HG03066 (cell line): ENCODE data around the gene LNX2.

Experiments
- ATAC-seq: cut with Tn5 transposase; IDR thresholded peaks from one replicate; pipeline ENCODE4 v1.9.1; 2021; ENCODE audit warnings: low read depth; ENCODE audit not compliant: unreplicated experiment

Gene LNX2

DNA sequence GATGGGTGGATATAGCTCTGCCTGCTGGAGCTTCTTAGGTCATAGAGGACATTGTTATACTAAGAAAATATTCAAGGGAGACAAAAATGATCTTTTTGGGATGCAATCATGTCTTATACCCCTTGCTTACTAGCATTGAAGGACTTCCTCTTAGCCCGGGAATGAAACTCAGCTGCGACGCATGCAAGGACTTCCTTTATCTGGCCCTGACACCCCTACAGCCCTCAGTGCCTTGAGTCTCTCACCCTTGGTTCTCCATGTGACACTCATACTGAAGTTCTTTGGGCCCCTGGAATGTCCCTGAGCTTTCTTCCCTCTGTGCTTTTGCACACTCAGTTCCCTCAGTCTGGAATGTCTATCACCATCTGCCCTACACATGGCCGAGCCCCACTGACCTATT is 97.5 kb downstream of the LNX2 start:
- no peak for ATAC-seq

DNA sequence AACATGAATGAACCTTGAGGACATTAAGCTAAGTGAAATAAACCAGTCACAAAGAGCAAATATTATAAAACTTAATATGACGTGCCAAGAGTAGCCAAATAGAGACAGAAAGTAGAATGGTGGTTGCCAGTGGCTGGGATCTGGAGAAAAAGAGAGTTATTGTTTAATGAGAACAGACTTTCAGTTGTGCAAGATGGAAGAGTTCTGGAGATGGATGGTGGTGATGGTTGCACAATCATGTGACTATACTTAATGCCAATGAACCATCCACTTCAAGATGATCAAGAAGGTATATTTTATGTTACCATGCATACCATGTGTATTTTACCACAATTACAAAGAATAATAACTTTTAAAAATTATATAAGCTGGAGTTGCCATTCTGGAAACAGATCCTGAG is 104.2 kb downstream of the LNX2 start:
- ATAC-seq = no peak

DNA sequence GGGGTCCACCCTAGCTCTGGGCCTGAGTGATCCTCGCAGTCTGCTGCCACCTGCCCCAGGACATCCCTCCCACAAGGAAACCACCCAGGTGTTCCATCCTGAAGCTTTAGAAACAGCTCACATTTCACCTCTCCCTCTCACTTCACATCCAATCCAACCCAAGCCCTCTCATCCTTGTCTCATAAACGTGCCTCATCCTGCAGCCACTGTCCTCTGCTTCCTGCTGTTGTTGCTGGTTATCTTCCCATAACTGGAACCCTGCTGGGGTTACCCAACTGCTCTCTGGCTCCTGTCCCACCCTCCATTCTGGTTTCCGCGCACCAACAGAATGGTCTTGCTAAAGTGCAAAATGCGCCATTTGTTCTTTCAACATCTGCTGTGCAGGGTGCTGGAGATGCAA is 110.2 kb downstream of the LNX2 start:
- no peak for ATAC-seq

DNA sequence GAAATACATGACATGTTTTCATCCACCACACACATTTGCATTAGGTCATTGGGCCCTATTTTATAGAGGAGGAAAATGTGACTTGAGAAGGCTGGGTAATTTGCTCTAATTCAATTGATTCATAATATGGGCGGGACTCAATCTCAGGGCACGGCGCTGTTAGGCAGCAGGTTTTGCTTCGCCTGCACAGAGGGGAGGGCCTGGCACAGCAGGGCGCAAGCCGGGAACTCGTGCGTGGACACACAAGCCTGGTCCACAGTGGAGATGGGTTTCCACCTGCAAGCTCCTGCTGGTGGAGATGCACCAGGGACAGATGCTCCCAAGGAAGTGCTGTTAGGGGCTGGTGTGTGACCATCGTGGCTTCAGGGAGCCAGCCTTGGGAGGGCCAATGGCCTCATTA is 111.5 kb downstream of the LNX2 start:
- ATAC-seq = no peak

DNA sequence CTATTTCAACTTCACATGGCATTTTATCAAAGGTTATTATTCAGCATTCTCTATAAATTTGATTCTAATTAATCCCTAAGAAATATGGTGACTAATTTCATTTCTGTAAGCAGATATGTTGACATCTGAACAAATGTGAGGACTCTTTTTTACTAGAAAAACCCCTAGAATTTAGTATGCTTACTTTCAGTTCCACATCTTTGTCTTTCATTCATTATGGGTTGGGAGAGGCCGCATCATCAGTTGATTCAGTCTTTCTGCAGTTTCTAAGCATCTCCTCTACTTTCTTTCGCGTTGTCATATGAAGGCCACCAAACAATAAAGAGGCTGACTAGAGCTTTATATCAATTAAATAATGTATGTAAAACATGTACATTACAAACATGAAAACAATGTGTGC is 114.5 kb downstream of the LNX2 start:
- no peak for ATAC-seq

DNA sequence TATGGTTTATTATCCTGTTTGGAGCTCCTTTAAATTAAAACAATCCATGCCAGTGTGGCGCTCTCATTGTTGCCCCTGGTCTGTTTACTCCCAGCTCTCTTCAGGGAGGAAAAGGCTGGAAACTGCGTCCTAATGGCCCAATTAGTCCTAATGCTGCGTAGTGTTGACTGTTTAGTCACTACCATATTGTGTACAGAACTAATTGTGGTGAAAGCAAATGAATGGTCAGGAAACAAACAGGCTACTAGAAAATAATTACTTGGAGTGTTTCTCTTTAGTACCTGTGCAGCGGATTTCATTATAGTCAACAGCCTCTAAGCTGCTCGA is 115.5 kb downstream of the LNX2 start:
- no peak for ATAC-seq

DNA sequence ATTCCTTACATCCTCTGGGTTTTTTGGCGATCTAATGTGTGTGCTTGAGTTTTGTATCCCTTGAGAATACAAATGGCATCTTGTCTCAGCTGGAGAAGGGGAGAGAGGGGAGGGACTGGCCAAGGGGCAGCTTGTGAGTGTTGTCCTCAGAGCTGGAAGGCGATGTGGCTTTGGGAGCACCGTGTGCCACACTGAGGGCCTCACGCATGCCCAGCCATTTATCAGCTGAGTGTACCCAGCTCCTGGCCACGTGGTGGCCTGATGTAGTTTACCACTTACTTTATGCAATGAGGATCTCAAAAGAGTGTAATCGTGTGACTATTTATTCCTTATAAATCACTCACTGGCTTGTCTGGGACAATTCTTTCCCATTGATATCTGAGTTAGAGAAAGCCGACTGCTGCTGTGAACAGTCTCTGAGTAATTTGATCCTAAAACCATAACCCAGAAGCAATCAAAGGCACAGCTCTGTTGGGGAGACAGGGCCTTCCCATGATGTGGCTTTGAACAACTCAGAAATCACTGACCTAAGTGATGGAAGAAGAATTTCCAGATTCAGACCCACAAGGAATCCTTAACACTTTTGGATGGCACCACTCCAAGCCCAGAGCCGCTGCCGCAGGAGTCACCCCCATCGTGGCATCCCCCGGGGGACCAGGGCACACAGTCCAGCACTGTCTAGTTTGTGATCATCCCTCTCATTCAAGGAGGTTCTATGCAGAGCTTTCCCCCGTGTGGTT is 116.0 kb downstream of the LNX2 start:
- no peak for ATAC-seq

DNA sequence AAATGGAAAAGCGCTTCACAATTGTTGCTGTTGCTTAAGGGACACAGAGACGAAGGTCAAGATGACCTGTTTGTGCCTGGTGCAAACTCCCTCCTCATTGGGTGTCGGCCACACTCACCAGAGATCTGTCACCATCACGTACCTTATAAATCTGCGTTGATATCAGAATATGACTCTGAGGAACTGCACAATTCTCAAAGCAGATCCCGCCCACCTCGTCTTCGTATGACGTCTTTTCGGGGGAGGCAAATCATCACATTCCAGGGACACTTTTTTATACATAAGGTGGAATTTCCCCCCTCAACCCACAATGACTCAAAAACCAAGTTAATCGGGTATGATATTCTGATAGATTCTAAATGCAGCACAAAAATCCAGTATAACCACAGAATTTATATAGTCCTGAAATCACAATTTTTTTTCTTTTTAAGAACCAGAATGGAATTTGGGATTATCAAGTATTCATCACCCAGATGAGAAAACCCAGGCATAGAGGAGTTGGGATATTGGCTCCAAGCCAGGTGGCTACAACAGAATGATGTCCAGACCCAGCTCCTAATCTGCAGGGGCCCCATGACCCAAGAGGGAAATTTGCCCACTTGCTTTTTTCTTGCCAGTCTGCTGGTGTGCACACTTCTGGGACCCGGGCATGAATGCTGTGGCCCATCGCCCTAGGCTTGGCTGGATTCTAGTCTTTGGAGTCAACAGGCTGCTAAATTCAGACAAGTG is 119.4 kb downstream of the LNX2 start:
- no peak for ATAC-seq

DNA sequence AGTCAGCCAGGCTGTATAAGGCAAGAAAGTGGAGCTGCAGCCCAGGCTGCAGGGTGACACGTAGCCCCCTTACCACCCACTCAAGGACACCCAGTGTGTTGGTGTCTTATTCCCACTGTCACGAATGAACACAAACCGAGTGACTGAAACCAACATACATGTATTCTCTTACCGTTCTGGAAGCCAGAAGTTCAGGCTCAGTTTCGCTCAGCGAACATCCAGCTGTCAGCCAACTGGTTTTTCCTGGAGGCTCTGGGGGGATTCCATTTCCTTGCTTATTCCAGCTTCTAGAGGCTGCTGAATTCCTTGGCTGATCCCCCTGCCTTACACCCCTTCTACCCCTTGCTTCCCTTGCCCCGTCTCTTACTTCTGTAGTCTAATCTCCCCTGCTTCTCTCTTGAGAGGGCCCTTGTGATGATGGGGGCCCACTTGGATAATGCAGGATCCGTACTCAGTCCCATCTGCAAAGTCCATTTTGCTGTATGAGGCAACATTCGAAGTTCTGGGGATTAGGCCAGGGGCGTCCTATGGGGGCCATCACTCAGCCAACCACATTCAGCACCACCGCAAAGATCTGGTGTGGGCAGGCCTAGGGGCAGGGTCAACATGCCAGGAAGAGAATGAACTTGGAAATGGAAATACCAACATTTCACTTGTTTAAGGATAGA is 122.6 kb downstream of the LNX2 start:
- no peak for ATAC-seq

DNA sequence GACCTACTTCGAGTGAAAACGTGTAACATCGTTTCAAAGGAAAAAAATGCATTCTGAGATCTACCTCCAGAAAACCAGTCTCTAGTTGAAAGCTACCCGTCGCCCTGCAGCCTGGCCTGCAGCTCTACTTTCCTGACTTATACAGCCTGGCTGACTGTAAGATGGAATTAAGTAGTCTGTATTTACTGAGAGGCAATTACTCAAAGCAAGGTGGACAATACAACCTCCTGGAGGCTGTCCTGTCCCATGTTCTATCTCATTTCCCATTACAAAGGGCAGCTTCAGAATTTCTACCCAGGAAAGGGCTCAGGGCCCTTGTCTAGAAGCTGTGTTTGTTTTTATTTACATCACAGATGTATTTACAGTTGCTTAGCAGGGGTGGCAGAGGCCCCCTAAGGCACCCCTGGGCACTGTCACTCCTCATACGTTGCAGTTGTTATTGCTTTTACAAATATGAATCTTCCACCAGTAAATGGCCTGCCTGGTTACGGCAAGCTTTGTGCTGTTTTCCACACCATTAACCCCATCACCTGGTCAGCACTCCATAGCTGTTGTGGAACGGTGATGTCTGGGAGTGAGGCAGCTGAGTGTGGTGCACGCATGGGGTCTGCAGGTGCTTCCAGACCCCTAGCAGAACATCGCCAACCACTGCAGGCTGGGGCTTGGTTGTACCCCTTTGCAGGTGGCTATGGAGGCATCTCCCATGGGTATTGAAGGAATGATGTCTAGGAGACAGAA is 123.6 kb downstream of the LNX2 start:
- no peak for ATAC-seq

DNA sequence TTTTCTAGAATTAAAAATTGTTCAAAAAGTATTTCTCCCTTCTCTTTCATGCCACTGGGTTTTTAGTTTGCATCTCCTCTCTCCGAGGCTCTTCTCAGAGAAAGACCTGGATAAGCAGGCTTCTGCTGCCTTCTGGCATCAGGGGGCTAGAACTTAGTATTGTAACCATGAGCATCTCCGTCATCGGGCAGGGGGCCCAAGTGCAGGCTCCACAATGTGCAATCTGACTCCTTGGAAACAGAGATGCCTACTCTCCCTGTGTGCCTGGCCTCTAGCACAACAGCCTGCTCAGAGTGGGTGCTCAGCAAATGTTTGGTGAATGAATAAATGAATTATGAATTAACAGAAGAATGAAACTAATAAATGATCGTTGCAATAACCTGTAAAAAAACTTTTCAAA is 124.3 kb downstream of the LNX2 start:
- no peak for ATAC-seq
